Measurements from ENCODE around the gene TRIM65.

The TRIM65 gene

GRCh38 chr17:75917141-75917916 is 20.6 kb upstream of the TRIM65 start:
- no peak for DNase-seq (ENCODE audit: low spot score)

DNA sequence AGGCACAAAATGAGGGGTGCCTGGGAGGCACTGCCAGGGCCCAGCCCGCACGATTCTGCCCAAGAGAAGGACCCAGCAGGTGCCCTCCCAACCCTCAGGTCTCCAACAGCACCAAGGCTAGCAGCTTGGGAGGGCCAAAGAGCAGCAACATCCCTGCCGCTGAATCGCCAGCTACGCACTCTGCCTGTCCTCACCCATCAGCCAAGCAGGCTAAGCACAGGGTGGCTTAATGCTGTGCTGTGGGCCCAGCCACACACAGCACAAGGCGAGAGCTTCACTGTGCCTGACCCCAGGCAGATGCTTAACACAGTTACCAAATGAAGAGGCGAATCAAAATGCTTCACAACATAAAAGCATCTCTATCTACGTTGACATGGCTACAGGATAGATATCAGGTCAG is 18.5 kb upstream of the TRIM65 start:
- no peak for DNase-seq (ENCODE audit: low spot score)

GRCh38 chr17:75914643-75915267 is 18.0 kb upstream of the TRIM65 start:
- no peak for DNase-seq (ENCODE audit: low spot score)

- DNase-seq (ENCODE audit: low spot score): no peak
Observed at GRCh38 chr17:75913537-75914210, 16.9 kb upstream of the TRIM65 start.

DNA sequence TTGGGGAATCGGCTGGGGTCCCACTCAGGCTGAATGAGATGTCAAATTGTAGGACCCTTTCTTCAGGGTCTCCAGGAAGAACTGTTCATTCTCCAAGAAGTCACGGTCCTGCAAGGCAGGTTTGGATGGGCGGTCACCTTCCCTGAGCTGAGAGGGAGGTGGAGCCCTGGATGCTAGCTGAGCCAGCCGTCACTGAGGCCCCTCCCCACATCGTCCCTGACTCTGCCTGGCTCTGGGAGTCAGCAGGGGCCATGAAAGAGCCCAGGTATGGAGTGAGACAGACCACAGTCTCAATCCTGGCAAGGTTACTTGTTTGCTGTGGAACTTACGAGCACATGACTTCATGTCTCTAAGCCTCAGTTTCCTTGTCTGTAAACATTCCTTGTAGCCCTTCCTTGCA is 13.9 kb upstream of the TRIM65 start:
- no peak for DNase-seq (ENCODE audit: low spot score)

DNA sequence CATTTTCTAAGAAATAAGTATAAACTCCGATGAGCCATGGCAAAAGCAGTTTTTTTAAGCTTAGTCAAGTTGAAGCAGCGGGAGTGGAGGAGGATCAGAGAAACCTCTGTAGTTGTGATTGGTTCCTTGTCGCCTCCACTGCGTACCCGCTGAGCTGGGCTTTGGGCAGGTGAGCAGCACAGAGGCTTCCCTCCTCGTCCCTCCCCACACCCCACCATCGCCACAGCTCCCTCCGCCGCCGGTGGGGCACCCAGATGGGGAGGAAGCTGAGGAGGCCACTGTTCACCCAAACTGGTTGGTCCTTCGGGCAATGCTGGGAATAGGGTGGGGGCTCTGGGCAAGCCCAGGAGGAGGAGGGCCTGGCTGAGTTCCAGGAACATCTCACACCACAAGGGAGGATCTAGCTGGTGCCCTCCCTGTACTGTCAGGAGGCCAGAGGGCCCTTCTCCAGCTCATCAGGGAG is 13.1 kb upstream of the TRIM65 start:
- no peak for DNase-seq (ENCODE audit: low spot score)

- no peak for DNase-seq (ENCODE audit: low spot score)
Observed at GRCh38 chr17:75909051-75909811, 12.5 kb upstream of the TRIM65 start.

GRCh38 chr17:75908201-75908600 is 11.4 kb upstream of the TRIM65 start:
- no peak for DNase-seq (ENCODE audit: low spot score)

- DNase-seq (ENCODE audit: low spot score): no peak
Observed at GRCh38 chr17:75906143-75906884, 9.6 kb upstream of the TRIM65 start.

DNA sequence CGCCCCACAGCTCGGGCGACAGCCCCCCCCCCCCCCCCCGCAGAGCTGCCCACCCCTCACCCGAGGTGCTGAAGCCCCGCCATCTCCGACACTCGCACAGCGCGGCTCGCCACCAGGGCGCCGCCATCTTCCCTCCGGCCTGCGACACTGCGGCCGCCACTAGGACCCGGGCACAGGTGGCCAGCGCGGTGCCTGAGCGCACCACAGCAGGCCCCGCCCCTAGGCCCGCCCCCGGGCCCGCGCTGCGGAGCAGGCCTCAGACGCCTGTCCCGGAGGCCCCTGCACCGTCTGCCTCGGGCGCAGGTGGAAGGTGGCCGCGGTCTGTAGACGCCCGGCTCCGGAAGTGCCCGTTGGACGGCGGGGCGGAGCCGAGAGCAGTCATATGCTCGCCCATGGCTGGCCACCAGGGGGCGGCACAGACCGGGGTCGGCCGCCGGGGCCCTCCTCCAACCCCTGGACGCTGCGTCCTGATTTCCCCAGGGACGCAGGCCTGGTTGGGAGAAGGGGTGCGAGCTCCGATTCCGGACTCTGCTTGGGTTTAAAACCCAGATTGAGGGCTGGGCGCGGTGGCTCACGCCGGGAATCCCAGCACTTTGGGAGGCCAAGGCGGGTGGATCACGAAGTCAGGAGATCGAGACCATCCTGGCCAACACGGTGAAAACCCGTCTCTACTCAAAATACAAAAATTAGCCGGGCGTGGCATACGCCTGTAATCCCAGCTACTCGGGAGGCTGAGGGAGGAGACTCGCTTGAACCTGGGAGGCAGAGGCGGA is 8.2 kb upstream of the TRIM65 start, which contains the start of gene MRPL38:
Gene MRPL38 (minus strand): TSS at position 136 of the 773 bp plus-strand sequence. CDS start 9 bp downstream, at position 127.
- peak; percentile 98 for DNase-seq (ENCODE audit: low spot score)

GRCh38 chr17:75902406-75902805 is 5.7 kb upstream of the TRIM65 start:
- DNase-seq (ENCODE audit: low spot score): no peak

- DNase-seq (ENCODE audit: low spot score): no peak
Observed at GRCh38 chr17:75901727-75902126, 5.0 kb upstream of the TRIM65 start.

- DNase-seq (ENCODE audit: low spot score): no peak
Observed at GRCh38 chr17:75900691-75901533, 4.2 kb upstream of the TRIM65 start.

DNA sequence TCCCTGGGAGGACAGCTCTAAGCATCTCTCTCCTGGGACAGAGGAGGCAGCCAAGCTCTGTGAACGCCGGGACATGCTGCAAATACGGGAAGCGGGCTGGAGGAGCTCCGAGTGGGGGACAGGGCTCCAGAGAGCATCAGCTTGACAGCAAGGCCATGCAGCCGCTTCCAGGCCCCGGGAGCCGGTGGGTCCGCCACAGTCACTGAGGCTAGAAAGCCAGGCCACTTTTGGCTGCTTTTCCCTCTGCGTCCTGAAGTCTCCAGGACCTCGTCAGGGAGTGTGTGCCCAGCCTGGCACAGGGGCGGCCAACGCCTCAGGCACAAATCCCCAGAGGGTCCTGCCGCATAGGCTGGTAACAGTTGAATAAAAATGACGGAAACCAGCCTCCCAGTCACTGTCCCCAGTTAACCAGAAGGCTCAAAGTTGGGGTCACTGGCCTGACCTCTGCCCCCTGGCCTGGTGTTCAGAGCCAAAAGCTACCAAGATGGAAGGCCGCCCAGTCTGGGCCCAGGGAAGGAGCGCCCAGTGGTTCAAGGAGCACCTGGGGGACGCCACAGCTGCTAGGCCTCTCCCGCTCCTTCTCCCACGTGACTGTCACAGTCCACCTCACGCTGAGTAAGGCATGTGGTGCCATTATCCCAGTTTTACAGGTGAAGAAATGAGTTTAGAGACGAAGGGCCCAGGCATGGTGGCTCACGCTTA is 3.2 kb upstream of the TRIM65 start:
- no peak for DNase-seq (ENCODE audit: low spot score)

- no peak for DNase-seq (ENCODE audit: low spot score)
Observed at GRCh38 chr17:75899353-75899752, 2.6 kb upstream of the TRIM65 start.

- no peak for DNase-seq (ENCODE audit: low spot score)
Observed at GRCh38 chr17:75898791-75899190, 2.0 kb upstream of the TRIM65 start.

GRCh38 chr17:75898065-75898464 is 1.3 kb upstream of the TRIM65 start:
- DNase-seq (ENCODE audit: low spot score): no peak

GRCh38 chr17:75897160-75898019 is 639 bp upstream of the TRIM65 start:
- no peak for DNase-seq (ENCODE audit: low spot score)

Data from activated CD4-positive, alpha-beta T cell treated with anti-CD3 and anti-CD28 coated beads, Interleukin-2, Interleukin-4, amounts not matched to agents 100 ng/mL and 50 ng/mL, durations not matched to agents 16 hours and 8 hours (primary cell).